ENCODE data around the gene XXYLT1.

Gene XXYLT1

DNA sequence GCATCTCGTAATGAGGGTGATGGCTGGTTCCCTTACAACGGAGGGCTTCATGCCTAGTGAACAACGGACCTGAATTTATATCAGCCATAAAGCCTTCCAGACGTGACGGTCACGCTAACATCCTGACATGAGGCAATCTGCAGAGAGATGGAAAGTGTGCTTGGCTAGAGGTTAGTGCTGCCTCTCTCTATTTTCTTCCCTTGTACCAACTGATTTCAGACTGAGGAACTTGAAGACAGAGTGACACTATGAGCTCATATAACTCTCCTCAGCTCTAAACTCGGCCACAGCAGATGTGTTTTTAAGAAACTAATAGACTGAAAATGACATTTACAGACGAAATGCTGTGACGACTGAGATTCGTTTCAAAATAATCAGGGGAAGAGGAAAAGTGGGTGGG is 122.4 kb downstream of the XXYLT1 start:
- peak; percentile 59 for DNase-seq

GRCh38 chr3:195147649-195148080 is 123.3 kb downstream of the XXYLT1 start:
- DNase-seq: peak; percentile 88

- no peak for DNase-seq
These were observed 124.8 kb downstream of the XXYLT1 start for GRCh38 chr3:195146131-195146530.

DNA sequence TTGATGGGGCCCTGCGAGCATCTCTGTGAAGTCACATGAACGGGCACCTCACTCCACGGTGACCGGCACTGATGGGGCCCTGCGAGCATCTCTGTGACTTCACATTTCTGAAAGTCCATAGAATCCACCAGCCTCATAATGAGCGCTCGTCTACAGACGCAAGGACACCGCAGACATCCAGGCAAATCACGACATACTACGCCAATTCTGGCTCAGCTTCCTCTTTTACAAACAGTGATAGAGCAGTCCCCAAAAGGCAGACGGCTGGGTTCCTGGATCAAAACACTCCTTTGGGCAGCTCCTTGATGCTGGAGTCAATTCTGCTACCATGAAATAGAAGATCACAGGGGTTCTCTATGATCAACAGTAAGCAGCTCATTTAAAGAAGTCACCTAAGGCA is 125.4 kb downstream of the XXYLT1 start:
- no peak for DNase-seq

GRCh38 chr3:195143221-195143620 is 127.7 kb downstream of the XXYLT1 start:
- no peak for DNase-seq

DNA sequence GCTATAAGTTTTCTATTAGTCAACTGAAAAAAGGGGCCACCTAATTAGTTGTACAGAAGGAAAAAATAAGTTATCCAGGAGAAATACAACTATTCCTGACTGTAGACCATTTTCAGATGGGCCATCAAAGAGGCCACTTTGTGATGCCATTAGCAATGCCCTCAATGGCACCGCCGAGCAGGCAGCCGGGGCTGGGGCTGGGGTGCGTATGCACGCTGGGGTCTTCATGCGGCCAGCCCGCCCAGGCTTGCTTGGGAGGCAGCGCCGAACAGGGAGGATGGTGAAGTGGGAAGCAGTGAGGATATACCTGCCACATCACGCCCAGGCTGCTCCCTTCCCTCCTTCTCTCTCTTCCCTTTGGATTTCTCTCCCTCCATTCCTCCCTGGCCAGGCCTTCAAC is 128.4 kb downstream of the XXYLT1 start:
- no peak for DNase-seq

GRCh38 chr3:195140816-195141793 is 129.9 kb downstream of the XXYLT1 start:
- DNase-seq: no peak

GRCh38 chr3:195140410-195140809 is 130.5 kb downstream of the XXYLT1 start:
- no peak for DNase-seq

DNA sequence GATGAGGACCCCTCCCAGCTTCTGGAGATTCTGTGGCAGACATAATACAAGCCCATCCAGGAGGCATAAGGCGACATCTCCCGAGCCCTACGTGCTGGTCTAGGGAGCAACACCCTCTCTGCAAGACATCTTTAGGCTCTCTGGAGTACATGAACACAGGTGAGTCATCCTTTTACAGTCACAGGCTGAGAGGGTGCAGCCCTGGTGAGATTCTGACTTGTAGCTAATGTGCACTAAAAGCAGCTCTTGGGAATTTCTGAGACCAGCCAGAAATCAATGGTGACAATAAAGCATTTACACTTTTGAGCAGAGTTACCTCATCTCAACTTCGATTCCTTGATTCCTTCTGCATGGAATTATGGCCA is 131.1 kb downstream of the XXYLT1 start:
- no peak for DNase-seq

DNA sequence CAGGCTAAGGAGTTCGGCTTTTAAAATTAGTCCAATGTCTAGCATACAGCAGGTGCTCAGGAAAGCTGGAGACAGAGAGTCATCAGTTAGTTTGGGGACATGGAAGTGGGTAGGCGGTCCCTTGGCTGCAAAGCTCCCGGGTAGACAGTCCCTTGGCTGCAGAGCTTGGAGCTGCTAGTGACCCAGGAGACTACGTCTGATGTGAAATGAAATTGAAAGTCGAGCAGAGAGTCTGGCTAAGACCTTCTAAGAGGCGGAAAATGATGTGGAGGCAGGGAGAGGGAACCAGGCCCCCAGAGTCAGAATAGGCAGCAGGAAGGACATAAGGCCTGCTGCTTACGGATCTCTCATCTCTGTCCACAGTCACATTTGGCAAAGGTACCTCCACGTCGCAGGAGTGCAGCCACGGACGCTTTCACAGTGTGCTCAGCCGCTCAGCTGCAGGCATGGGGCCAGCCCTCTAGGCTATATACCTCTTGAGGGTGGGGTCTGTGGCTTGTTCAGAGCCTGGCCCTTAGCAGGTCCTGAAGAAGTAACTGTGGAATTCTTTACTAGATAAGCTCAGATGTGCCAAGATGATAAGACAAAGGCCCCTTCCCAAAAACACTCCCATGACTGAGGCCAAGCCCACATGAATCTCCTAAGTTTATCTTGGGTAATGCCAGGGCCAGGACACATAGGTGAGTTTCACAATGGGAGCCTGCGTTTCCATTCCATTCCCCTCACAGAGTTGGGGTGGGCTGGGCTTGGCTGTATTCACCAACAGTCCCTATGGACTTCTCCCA is 131.7 kb downstream of the XXYLT1 start:
- DNase-seq: no peak

GRCh38 chr3:195137638-195138588 is 133.0 kb downstream of the XXYLT1 start:
- no peak for DNase-seq

GRCh38 chr3:195135917-195136316 is 135.0 kb downstream of the XXYLT1 start:
- no peak for DNase-seq

- no peak for DNase-seq
These were observed 136.5 kb downstream of the XXYLT1 start for GRCh38 chr3:195134431-195134830.

GRCh38 chr3:195133462-195133861 is 137.5 kb downstream of the XXYLT1 start:
- DNase-seq: no peak

GRCh38 chr3:195133013-195133412 is 137.9 kb downstream of the XXYLT1 start:
- no peak for DNase-seq

DNA sequence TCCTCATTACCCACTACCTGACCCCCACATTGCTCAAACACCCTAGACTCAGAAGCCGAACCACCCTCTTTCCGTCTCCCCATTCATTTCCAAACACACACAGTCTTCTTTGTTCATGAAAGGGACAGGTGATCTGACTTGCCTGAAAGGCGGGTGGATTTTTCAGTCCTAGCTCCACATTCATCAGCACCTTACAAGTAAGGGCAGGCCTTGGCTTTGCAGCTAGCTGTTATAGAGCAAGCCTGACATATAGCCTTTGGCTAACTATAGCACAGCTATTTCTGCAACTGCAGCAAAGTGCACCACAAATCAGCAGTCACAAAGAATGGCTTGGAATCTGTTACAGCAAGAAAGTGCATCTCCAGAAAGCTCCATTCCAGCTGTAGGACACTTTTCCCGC is 139.8 kb downstream of the XXYLT1 start:
- no peak for DNase-seq

- DNase-seq: peak; percentile 31
These were observed 141.1 kb downstream of the XXYLT1 start for GRCh38 chr3:195129644-195130492.

- DNase-seq: no peak
These were observed 141.8 kb downstream of the XXYLT1 start for GRCh38 chr3:195129072-195129643.

DNA sequence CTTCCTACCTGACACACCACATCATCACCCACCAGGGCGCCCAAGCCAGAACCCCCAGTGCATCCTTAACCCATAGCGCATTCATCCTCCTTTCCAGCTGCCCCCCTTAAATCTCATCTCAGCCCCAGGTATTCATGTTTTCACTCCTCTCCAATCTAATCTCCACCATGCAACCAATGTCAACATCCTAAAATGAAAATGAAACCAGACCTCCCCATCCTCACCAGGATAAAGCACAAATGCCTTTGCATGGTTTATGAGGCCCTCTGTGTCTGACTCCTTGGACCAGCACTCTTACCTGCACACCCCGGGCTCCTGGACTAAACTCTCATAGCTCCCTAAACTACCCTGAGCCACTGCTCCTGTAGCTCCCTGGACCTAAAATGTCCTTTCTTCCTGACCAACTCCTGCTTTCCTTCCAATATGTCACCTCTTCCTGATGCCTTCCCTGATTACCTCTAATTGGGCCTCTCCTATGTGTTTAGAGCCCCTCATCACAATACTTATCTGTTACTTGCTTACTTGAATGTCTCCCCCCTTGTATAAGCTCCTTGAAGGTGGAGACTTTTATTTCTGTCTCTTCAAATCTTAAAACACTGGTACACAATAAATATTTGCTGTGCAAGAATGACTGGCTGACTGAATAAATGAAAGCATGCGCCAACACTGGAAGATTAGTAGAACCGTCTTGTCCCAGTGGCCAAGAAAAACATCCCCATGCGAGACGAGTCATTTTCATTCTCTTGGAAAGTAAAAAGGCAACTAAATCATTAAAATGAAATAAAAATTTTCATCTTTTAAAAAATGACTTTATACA is 142.5 kb downstream of the XXYLT1 start:
- no peak for DNase-seq

DNA sequence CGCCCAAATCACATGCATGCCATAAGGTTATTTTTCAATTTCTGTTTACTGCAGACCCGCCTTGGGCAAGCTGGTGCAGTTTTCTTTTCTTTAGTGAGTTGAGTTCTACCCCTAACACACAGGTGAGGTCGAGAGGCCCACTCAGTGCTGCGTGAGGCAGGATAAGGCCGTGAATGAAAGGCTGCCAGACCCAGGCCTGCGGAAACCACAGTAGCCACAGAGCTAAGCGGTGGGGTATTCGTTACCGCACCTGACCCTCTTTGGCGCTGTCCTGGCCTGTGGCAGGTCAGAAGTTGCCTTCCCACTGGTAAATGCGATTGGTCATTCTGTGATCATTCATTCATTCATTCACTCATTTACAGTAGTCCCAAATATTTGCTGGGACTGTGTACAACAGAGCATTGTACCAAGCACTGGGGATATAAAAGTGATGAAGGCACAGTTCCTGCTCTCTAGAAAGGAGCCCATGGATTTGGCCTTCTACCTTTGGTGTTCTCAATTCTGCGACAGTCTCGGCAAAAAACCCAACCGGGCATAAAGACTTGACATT is 144.8 kb downstream of the XXYLT1 start:
- DNase-seq: no peak

All from suppressor macrophage treated with lipopolysaccharide for 4 hours (primary cell).